HEK293 (cell line): ENCODE data around the gene INTS2.

Source experiments
- FEZF1 ChIP-seq: fragments of 450-650 bp; formaldehyde crosslinking; IDR thresholded peaks from 2 replicates; pipeline ENCODE4 v1.5.1; 2016; ENCODE audit warnings: missing biosample characterization, missing genetic modification characterization
- KLF10 ChIP-seq: fragments of 450-650 bp; IDR thresholded peaks from 2 replicates; pipeline ENCODE4 v1.5.1; 2018; ENCODE audit warnings: missing biosample characterization, mild to moderate bottlenecking, missing genetic modification characterization
- MYNN ChIP-seq: fragments of 450-650 bp; formaldehyde crosslinking; IDR thresholded peaks from 2 replicates; pipeline ENCODE4 v1.5.1; 2016; ENCODE audit warnings: missing biosample characterization, missing genetic modification characterization, borderline replicate concordance
- SP2 ChIP-seq: fragments of 450-650 bp; formaldehyde crosslinking; IDR thresholded peaks from 2 replicates; pipeline ENCODE4 v1.5.1; 2016; ENCODE audit warnings: missing biosample characterization, missing genetic modification characterization
- YY1 ChIP-seq: fragments of 450-650 bp; formaldehyde crosslinking; IDR thresholded peaks from 2 replicates; pipeline ENCODE4 v1.5.1; 2018; ENCODE audit warnings: missing biosample characterization, missing genetic modification characterization
- ZBTB1 ChIP-seq: fragments of 450-650 bp; formaldehyde crosslinking; IDR thresholded peaks from 2 replicates; pipeline ENCODE4 v1.5.1; 2016; ENCODE audit warnings: missing biosample characterization, missing genetic modification characterization
- ZFP37 ChIP-seq: fragments of 450-650 bp; formaldehyde crosslinking; IDR thresholded peaks from 2 replicates; pipeline ENCODE4 v1.5.1; 2016; ENCODE audit warnings: missing biosample characterization, missing genetic modification characterization
- ZNF266 ChIP-seq: fragments of 450-650 bp; formaldehyde crosslinking; IDR thresholded peaks from 2 replicates; pipeline ENCODE4 v1.5.1; 2016; ENCODE audit warnings: missing biosample characterization, missing genetic modification characterization, low read depth
- ZNF311 ChIP-seq: fragments of 450-650 bp; formaldehyde crosslinking; IDR thresholded peaks from 2 replicates; pipeline ENCODE4 v1.5.1; 2017; ENCODE audit warnings: missing biosample characterization, missing genetic modification characterization, borderline replicate concordance
- ZNF416 ChIP-seq: fragments of 450-650 bp; formaldehyde crosslinking; IDR thresholded peaks from 2 replicates; pipeline ENCODE4 v1.5.1; 2016; ENCODE audit warnings: missing biosample characterization, missing genetic modification characterization
- ZNF513 ChIP-seq: fragments of 450-650 bp; IDR thresholded peaks from 2 replicates; pipeline ENCODE4 v1.5.1; 2018; ENCODE audit warnings: missing biosample characterization, missing genetic modification characterization
- ZNF514 ChIP-seq: fragments of 450-650 bp; formaldehyde crosslinking; IDR thresholded peaks from 2 replicates; pipeline ENCODE4 v1.5.1; 2016; ENCODE audit warnings: missing biosample characterization, missing genetic modification characterization
- TF ChIP-seq, protein P1 (sequence below): fragments of 450-650 bp; formaldehyde crosslinking; IDR thresholded peaks from 2 replicates; pipeline ENCODE4 v1.5.1; 2016; ENCODE audit warnings: missing biosample characterization, missing genetic modification characterization
- TF ChIP-seq, protein P2 (sequence below): fragments of 450-650 bp; formaldehyde crosslinking; IDR thresholded peaks from 2 replicates; pipeline ENCODE4 v1.5.1; 2016; ENCODE audit warnings: missing biosample characterization, missing genetic modification characterization

GRCh38 chr17:61903251-61903650, 24.5 kb downstream of the INTS2 start:
- TF ChIP-seq ZBTB1 (tag by site-specific recombination) (no peak), ZFP37 (tag by site-specific recombination) (no peak), ZNF266 (tag by site-specific recombination) (no peak), FEZF1 (tag by site-specific recombination) (no peak), MYNN (tag by site-specific recombination) (no peak), ZNF311 (tag by site-specific recombination) (no peak), YY1 (tag by site-specific recombination) (no peak), ZNF513 (tag by site-specific recombination) (no peak), SP2 (tag by site-specific recombination) (no peak), ZNF514 (no peak), KLF10 (no peak), ZNF416 (tag by site-specific recombination) (no peak)
- TF ChIP-seq, protein P1, sequence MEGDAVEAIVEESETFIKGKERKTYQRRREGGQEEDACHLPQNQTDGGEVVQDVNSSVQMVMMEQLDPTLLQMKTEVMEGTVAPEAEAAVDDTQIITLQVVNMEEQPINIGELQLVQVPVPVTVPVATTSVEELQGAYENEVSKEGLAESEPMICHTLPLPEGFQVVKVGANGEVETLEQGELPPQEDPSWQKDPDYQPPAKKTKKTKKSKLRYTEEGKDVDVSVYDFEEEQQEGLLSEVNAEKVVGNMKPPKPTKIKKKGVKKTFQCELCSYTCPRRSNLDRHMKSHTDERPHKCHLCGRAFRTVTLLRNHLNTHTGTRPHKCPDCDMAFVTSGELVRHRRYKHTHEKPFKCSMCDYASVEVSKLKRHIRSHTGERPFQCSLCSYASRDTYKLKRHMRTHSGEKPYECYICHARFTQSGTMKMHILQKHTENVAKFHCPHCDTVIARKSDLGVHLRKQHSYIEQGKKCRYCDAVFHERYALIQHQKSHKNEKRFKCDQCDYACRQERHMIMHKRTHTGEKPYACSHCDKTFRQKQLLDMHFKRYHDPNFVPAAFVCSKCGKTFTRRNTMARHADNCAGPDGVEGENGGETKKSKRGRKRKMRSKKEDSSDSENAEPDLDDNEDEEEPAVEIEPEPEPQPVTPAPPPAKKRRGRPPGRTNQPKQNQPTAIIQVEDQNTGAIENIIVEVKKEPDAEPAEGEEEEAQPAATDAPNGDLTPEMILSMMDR: no peak
- TF ChIP-seq, protein P2, sequence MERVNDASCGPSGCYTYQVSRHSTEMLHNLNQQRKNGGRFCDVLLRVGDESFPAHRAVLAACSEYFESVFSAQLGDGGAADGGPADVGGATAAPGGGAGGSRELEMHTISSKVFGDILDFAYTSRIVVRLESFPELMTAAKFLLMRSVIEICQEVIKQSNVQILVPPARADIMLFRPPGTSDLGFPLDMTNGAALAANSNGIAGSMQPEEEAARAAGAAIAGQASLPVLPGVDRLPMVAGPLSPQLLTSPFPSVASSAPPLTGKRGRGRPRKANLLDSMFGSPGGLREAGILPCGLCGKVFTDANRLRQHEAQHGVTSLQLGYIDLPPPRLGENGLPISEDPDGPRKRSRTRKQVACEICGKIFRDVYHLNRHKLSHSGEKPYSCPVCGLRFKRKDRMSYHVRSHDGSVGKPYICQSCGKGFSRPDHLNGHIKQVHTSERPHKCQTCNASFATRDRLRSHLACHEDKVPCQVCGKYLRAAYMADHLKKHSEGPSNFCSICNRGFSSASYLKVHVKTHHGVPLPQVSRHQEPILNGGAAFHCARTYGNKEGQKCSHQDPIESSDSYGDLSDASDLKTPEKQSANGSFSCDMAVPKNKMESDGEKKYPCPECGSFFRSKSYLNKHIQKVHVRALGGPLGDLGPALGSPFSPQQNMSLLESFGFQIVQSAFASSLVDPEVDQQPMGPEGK (tag by site-specific recombination): no peak
